ENCODE data around the gene RBM26. TPM values are rescaled to one million over a fixed set of nuclear protein-coding genes. Genes with fewer than 3 reads are reported as not detected.

The RBM26 gene
- polyA plus RNA-seq, 1 donor from 2014 or later = 112 TPM

DNA sequence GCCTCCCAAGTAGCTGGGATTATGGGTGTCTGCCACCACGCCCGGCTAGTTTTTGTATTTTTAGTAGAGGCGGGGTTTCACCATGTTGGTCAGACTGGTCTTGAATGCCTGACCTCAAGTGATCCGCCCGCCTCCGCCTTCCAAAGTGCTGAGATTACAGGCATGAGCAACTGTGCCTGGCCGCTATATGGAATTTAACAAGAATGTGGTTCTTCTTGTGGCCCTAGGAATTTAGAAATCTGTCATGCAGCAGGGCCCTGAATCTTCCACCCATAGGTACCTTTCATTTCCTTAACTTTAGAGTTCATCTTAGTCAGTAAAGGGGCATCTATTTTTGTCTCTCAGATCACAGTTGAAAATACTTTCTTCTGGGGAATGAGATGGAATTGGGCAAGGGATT, 49.3 kb upstream of the RBM26 start:
- Histone ChIP-seq H3K36me3 (ENCODE audit: insufficient read depth, low read length) (no peaks in the 10 kb centered on the region), H4K20me1 (ENCODE audit: insufficient read depth) (no peaks in the 10 kb centered on the region), H3K79me2 (replicated peaks; ENCODE audit: insufficient read depth, low read length) (no peaks in the 10 kb centered on the region), H3F3A (ENCODE audit: insufficient read depth, low read length, poor library complexity, severe bottlenecking) (no peaks in the 10 kb centered on the region), H3K4me3 (ENCODE audit: low read length) (no peak overlapping the region), H3K9me2 (ENCODE audit: insufficient read depth, low read length) (no peaks in the 10 kb centered on the region), H3K27me3 (ENCODE audit: insufficient read depth, low read depth, low read length) (no peaks in the 10 kb centered on the region), H2AFZ (ENCODE audit: low read depth, low read length) (no peak overlapping the region), H3K4me2 (ENCODE audit: low read length) (no peak overlapping the region), H3K9ac (ENCODE audit: low read length) (no peak overlapping the region), H3K9me3 (ENCODE audit: low read length) (no peaks in the 10 kb centered on the region), H3K27ac (ENCODE audit: low read length) (no peak overlapping the region)
- TF ChIP-seq TAF1 (IDR thresholded peaks at IDR 0.05; ENCODE audit: low read depth) (no peak), RAD21 (conservative IDR thresholded peaks at IDR 0.05) (no peak), EP300 (conservative IDR thresholded peaks at IDR 0.05; ENCODE audit: poor library complexity, severe bottlenecking) (no peak), MXI1 (conservative IDR thresholded peaks at IDR 0.05; ENCODE audit: poor library complexity, severe bottlenecking) (no peak), EZH2 (IDR thresholded peaks at IDR 0.05; ENCODE audit: borderline replicate concordance, insufficient read depth, low read length, poor library complexity, severe bottlenecking) (no peak), POLR2AphosphoS5 (IDR thresholded peaks at IDR 0.05) (no peak), SMC3 (conservative IDR thresholded peaks at IDR 0.05; ENCODE audit: poor library complexity) (no peak)
- TF ChIP-seq, protein P1, sequence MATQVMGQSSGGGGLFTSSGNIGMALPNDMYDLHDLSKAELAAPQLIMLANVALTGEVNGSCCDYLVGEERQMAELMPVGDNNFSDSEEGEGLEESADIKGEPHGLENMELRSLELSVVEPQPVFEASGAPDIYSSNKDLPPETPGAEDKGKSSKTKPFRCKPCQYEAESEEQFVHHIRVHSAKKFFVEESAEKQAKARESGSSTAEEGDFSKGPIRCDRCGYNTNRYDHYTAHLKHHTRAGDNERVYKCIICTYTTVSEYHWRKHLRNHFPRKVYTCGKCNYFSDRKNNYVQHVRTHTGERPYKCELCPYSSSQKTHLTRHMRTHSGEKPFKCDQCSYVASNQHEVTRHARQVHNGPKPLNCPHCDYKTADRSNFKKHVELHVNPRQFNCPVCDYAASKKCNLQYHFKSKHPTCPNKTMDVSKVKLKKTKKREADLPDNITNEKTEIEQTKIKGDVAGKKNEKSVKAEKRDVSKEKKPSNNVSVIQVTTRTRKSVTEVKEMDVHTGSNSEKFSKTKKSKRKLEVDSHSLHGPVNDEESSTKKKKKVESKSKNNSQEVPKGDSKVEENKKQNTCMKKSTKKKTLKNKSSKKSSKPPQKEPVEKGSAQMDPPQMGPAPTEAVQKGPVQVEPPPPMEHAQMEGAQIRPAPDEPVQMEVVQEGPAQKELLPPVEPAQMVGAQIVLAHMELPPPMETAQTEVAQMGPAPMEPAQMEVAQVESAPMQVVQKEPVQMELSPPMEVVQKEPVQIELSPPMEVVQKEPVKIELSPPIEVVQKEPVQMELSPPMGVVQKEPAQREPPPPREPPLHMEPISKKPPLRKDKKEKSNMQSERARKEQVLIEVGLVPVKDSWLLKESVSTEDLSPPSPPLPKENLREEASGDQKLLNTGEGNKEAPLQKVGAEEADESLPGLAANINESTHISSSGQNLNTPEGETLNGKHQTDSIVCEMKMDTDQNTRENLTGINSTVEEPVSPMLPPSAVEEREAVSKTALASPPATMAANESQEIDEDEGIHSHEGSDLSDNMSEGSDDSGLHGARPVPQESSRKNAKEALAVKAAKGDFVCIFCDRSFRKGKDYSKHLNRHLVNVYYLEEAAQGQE (IDR thresholded peaks at IDR 0.05; ENCODE audit: borderline replicate concordance) = no peak
- TF ChIP-seq, protein P2, sequence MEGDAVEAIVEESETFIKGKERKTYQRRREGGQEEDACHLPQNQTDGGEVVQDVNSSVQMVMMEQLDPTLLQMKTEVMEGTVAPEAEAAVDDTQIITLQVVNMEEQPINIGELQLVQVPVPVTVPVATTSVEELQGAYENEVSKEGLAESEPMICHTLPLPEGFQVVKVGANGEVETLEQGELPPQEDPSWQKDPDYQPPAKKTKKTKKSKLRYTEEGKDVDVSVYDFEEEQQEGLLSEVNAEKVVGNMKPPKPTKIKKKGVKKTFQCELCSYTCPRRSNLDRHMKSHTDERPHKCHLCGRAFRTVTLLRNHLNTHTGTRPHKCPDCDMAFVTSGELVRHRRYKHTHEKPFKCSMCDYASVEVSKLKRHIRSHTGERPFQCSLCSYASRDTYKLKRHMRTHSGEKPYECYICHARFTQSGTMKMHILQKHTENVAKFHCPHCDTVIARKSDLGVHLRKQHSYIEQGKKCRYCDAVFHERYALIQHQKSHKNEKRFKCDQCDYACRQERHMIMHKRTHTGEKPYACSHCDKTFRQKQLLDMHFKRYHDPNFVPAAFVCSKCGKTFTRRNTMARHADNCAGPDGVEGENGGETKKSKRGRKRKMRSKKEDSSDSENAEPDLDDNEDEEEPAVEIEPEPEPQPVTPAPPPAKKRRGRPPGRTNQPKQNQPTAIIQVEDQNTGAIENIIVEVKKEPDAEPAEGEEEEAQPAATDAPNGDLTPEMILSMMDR (IDR thresholded peaks at IDR 0.05; ENCODE audit: poor library complexity, severe bottlenecking) = no peak

DNA sequence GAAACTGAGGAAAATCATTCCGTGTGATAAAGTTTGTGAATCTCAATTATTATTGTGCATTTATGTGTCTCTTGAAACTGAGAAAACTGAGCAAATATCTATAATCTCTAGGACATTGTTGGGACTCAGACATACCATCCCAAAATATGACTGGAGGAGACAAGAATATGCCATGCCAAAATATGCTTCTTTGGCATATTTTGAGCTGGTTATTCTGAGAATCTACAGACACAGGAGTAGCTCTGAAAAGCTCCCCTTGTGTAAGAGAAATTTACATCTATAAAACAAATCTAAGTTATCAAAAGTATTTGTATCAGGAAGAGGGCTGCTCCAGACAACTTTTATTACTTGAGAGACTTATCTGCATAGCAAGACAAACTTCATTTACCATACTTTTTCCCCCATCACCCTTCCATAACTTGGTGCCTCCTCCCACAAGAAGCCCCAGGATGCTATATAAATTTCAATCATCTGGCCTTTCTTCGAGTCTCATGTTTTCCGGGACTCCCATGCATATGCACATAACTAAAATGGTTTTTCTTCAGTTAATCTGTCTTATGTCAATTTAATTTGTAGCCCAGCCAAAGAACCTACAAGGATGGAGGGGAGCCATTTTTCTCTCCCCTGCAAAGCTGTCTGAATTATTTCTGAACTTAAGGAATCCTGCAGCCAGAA, 46.3 kb upstream of the RBM26 start:
- H3K36me3 ChIP-seq (ENCODE audit: insufficient read depth, low read length) = no peaks in the 10 kb centered on the region
- no peaks in the 10 kb centered on the region for H4K20me1 ChIP-seq (ENCODE audit: insufficient read depth)
- H3K79me2 ChIP-seq (replicated peaks; ENCODE audit: insufficient read depth, low read length) = no peaks in the 10 kb centered on the region
- H3K4me2 ChIP-seq (ENCODE audit: low read length) = no peak overlapping the region
- H3K27ac ChIP-seq (ENCODE audit: low read length) = no peak overlapping the region
- no peak for TF ChIP-seq TAF1 (IDR thresholded peaks at IDR 0.05; ENCODE audit: low read depth)
- no peak for TF ChIP-seq POLR2AphosphoS5 (IDR thresholded peaks at IDR 0.05)
- no peak for TF ChIP-seq EP300 (conservative IDR thresholded peaks at IDR 0.05; ENCODE audit: poor library complexity, severe bottlenecking)
- no peak for TF ChIP-seq MXI1 (conservative IDR thresholded peaks at IDR 0.05; ENCODE audit: poor library complexity, severe bottlenecking)
- TF ChIP-seq RAD21 (conservative IDR thresholded peaks at IDR 0.05) = no peak
- no peaks in the 10 kb centered on the region for H3K9me3 ChIP-seq (ENCODE audit: low read length)
- H3K9me2 ChIP-seq (ENCODE audit: insufficient read depth, low read length) = no peaks in the 10 kb centered on the region
- no peak overlapping the region for H2AFZ ChIP-seq (ENCODE audit: low read depth, low read length)
- no peaks in the 10 kb centered on the region for H3K27me3 ChIP-seq (ENCODE audit: insufficient read depth, low read depth, low read length)
- no peak overlapping the region for H3K4me3 ChIP-seq (ENCODE audit: low read length)
- H3K9ac ChIP-seq (ENCODE audit: low read length) = no peak overlapping the region
- no peaks in the 10 kb centered on the region for H3F3A ChIP-seq (ENCODE audit: insufficient read depth, low read length, poor library complexity, severe bottlenecking)

All from neural cell (in vitro differentiated cells).